ENCODE data around the gene ZNF511.

ZNF511 gene

GRCh38 chr10:133283931-133284330, 24.8 kb upstream of the ZNF511 start:
- no peak overlapping the region for H3K4me3 ChIP-seq (ENCODE audit: low read depth, low read length)
- TF ChIP-seq CTCF (IDR thresholded peaks at IDR 0.05; ENCODE audit: low read depth, low read length, missing control alignments) = no peak
- no peak for DNase-seq (ENCODE audit: low read depth)

GRCh38 chr10:133285217-133285616, 23.5 kb upstream of the ZNF511 start:
- no peak overlapping the region for H3K4me3 ChIP-seq (ENCODE audit: low read depth, low read length)
- TF ChIP-seq CTCF (IDR thresholded peaks at IDR 0.05; ENCODE audit: low read depth, low read length, missing control alignments) = no peak
- DNase-seq (ENCODE audit: low read depth) = no peak

- DNase-seq (ENCODE audit: low read depth) = no peak
- H3K4me3 ChIP-seq (ENCODE audit: low read depth, low read length) = no peak overlapping the region
- no peak for TF ChIP-seq CTCF (IDR thresholded peaks at IDR 0.05; ENCODE audit: low read depth, low read length, missing control alignments)
These were observed 22.3 kb upstream of the ZNF511 start for GRCh38 chr10:133286366-133286765.

GRCh38 chr10:133287832-133288500, 20.7 kb upstream of the ZNF511 start:
- DNase-seq (ENCODE audit: low read depth) = no peak
- no peak overlapping the region for H3K4me3 ChIP-seq (ENCODE audit: low read depth, low read length)
- no peak for TF ChIP-seq CTCF (IDR thresholded peaks at IDR 0.05; ENCODE audit: low read depth, low read length, missing control alignments)

GRCh38 chr10:133289761-133290160, 19.0 kb upstream of the ZNF511 start:
- no peak for TF ChIP-seq CTCF (IDR thresholded peaks at IDR 0.05; ENCODE audit: low read depth, low read length, missing control alignments)
- no peak for DNase-seq (ENCODE audit: low read depth)
- H3K4me3 ChIP-seq (ENCODE audit: low read depth, low read length) = no peak overlapping the region

GRCh38 chr10:133292919-133293809, 15.6 kb upstream of the ZNF511 start:
- no peak overlapping the region for H3K4me3 ChIP-seq (ENCODE audit: low read depth, low read length)
- no peak for TF ChIP-seq CTCF (IDR thresholded peaks at IDR 0.05; ENCODE audit: low read depth, low read length, missing control alignments)
- DNase-seq (ENCODE audit: low read depth) = no peak
